Activated CD8-positive, alpha-beta memory T cell treated with anti-CD3 and anti-CD28 coated beads for 4 hours (primary cell): ENCODE data around the gene UBAP2L.
"Not testable (repeated sequence)": the region's sequence is repeated elsewhere in the genome, so short reads cannot be mapped to it uniquely, and the experiment has no call there.

ENCODE experiments used
- DNase-seq, 2 donors: peaks; one replicate each; pipeline ENCODE4 v3.0.0-alpha.2; 2020; ENCODE audit warnings: low read depth in 2 of 2

UBAP2L gene

DNA sequence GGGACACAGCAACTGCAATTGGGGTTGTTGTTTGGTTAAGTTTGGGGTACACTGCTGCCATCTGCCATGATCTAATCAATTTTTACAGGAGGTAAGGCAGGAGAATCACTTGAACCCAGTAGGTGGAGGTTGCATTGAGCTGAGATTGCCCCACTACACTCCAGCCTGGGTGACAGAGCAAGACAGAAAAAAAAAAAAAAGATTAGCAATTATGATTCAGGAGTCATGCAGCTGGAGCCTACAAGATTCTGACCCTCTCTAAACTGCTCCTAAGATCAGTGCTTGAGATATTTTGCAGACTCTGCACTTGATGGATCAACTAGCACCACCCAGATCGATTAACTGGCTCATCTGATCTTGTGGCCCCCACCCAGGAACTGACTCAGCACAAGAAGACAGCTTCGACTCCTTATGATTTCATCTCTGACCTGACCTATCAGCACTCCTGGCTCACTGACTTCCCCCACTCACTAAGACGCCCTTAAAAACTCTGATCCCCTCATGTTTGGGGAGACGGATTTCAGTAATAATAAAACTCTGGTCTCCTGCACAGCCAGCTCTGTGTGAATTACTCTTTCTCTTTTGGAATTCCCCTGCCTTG lies 87.0 kb downstream of the UBAP2L start:
- not testable (repeated sequence) for DNase-seq

GRCh38 chr1:154309136-154309535 lies 88.4 kb downstream of the UBAP2L start:
- DNase-seq = not testable (repeated sequence)

DNA sequence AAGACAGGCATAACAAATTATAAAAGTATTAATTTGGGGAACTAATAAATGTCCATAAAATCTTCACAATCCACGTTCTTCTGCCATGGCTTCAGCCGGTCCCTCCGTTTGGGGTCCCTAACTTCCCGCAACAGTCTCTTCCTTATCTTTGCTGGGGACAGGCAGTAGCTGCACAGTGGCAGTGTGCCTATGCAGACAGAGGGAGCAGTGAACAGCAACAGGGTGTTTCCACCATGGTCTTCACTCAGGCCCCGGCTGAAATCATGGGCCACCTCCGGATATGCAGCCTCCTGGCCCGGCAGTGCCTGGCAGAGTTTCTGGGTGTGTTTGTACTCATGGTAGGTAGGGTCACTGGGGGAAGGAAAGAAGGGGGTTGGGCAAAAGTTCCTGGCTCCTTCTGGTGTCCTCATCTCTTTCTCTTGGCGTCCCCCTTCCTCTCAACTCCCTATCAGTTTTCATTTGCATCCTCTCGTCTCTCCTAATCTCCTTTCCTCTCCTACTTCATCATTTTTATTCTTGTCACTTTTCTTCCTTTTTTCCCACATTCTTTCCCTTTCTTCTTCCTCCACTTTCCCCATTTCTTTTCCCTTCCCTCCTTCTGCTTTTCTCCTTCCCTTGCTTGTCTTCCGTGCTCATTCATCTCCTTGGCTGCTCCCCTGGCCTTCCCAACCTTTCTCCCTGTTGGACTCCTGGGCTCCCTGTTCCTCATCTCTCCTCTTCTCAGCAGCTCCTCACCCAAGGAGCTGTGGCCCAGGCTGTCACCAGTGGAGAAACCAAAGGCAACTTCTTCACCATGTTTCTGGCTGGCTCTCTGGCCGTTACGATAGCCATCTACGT lies 91.7 kb downstream of the UBAP2L start:
- not testable (repeated sequence) for DNase-seq

DNA sequence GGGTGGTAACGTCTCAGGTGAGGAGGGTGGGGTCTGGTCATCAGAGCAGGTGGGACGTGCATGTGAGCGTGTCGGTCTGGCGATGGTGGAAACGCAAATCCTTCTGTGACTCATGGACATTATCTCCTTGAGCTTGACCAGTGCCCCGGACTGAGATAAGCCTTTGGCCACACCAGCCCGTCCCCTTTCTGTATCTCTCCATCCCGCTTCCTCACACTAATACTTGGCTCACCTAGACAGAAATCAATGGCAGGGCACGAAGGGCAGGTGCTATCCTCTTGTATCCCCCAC lies 92.3 kb downstream of the UBAP2L start:
- no peak for DNase-seq

- not testable (repeated sequence) for DNase-seq
Measured at GRCh38 chr1:154314226-154314625, 93.5 kb downstream of the UBAP2L start.

DNA sequence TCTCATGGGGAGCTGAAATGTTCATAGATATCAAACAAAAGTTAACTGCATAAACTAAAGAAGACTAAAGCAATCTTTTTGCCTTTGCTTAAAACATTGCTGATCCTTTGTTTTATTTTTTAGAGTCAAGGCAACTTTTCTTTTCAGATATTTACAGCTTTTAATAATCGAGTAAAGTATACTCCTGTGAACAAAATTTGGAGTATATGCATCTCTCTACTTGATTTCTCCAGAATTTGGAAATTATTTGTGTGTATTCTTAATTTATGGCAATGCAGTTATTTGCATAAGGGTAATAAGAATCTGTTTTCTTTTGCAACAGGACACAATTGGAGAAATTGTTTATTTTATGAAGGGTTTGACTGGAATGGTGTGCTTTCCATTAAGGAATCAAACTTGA lies 95.9 kb downstream of the UBAP2L start:
- DNase-seq = no peak

GRCh38 chr1:154318386-154318785 lies 97.6 kb downstream of the UBAP2L start:
- DNase-seq = no peak
